ENCODE measurements around the gene VAV1.

- TF ChIP-seq, protein P1, sequence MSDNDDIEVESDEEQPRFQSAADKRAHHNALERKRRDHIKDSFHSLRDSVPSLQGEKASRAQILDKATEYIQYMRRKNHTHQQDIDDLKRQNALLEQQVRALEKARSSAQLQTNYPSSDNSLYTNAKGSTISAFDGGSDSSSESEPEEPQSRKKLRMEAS (IDR thresholded peaks at IDR 0.05), result no peak
- TF ChIP-seq CTCF (IDR thresholded peaks at IDR 0.05; ENCODE audit: low read depth, low read length, missing input control), result no peak
- no peak for TF ChIP-seq RAD21 (IDR thresholded peaks at IDR 0.05)
- TF ChIP-seq YY1 (IDR thresholded peaks at IDR 0.05), result no peak
- TF ChIP-seq SP1 (IDR thresholded peaks at IDR 0.05), result no peak
- no peak for TF ChIP-seq ATF3 (IDR thresholded peaks at IDR 0.05)
- TF ChIP-seq, protein P2, sequence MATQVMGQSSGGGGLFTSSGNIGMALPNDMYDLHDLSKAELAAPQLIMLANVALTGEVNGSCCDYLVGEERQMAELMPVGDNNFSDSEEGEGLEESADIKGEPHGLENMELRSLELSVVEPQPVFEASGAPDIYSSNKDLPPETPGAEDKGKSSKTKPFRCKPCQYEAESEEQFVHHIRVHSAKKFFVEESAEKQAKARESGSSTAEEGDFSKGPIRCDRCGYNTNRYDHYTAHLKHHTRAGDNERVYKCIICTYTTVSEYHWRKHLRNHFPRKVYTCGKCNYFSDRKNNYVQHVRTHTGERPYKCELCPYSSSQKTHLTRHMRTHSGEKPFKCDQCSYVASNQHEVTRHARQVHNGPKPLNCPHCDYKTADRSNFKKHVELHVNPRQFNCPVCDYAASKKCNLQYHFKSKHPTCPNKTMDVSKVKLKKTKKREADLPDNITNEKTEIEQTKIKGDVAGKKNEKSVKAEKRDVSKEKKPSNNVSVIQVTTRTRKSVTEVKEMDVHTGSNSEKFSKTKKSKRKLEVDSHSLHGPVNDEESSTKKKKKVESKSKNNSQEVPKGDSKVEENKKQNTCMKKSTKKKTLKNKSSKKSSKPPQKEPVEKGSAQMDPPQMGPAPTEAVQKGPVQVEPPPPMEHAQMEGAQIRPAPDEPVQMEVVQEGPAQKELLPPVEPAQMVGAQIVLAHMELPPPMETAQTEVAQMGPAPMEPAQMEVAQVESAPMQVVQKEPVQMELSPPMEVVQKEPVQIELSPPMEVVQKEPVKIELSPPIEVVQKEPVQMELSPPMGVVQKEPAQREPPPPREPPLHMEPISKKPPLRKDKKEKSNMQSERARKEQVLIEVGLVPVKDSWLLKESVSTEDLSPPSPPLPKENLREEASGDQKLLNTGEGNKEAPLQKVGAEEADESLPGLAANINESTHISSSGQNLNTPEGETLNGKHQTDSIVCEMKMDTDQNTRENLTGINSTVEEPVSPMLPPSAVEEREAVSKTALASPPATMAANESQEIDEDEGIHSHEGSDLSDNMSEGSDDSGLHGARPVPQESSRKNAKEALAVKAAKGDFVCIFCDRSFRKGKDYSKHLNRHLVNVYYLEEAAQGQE (IDR thresholded peaks at IDR 0.05), result no peak
- TF ChIP-seq RXRA (IDR thresholded peaks at IDR 0.05), result no peak
- TF ChIP-seq JUND (IDR thresholded peaks at IDR 0.05), result no peak
Observed at GRCh38 chr19:6778386-6778785, 5.9 kb downstream of the VAV1 start.
